SK-N-DZ (cell line): ENCODE results near the gene NID1. TPM values are rescaled to one million over a fixed set of nuclear protein-coding genes. Genes with fewer than 3 reads are reported as not detected.

ENCODE experiments used
- DNase-seq: peaks from one replicate; pipeline ENCODE4 v3.0.0-alpha.2; 2015; ENCODE audit warnings: low spot score
- polyA plus RNA-seq, 2 experiments: library from polyadenylated mRNA; depleted of rRNA; stranded (reverse); fragments of >200 nt; gene quantifications; 2 replicates each; pipeline ENCODE4 v1.2.3, GENCODE V29; 2014

NID1 gene, protein sequence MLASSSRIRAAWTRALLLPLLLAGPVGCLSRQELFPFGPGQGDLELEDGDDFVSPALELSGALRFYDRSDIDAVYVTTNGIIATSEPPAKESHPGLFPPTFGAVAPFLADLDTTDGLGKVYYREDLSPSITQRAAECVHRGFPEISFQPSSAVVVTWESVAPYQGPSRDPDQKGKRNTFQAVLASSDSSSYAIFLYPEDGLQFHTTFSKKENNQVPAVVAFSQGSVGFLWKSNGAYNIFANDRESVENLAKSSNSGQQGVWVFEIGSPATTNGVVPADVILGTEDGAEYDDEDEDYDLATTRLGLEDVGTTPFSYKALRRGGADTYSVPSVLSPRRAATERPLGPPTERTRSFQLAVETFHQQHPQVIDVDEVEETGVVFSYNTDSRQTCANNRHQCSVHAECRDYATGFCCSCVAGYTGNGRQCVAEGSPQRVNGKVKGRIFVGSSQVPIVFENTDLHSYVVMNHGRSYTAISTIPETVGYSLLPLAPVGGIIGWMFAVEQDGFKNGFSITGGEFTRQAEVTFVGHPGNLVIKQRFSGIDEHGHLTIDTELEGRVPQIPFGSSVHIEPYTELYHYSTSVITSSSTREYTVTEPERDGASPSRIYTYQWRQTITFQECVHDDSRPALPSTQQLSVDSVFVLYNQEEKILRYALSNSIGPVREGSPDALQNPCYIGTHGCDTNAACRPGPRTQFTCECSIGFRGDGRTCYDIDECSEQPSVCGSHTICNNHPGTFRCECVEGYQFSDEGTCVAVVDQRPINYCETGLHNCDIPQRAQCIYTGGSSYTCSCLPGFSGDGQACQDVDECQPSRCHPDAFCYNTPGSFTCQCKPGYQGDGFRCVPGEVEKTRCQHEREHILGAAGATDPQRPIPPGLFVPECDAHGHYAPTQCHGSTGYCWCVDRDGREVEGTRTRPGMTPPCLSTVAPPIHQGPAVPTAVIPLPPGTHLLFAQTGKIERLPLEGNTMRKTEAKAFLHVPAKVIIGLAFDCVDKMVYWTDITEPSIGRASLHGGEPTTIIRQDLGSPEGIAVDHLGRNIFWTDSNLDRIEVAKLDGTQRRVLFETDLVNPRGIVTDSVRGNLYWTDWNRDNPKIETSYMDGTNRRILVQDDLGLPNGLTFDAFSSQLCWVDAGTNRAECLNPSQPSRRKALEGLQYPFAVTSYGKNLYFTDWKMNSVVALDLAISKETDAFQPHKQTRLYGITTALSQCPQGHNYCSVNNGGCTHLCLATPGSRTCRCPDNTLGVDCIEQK
- polyA plus RNA-seq (2014; cell fraction: cytosol; rRNA removed), result 0.14 and 0.27 TPM in 2 replicates
- polyA plus RNA-seq (2014; cell fraction: nucleus; rRNA removed), result not detected in 2 replicates

DNA sequence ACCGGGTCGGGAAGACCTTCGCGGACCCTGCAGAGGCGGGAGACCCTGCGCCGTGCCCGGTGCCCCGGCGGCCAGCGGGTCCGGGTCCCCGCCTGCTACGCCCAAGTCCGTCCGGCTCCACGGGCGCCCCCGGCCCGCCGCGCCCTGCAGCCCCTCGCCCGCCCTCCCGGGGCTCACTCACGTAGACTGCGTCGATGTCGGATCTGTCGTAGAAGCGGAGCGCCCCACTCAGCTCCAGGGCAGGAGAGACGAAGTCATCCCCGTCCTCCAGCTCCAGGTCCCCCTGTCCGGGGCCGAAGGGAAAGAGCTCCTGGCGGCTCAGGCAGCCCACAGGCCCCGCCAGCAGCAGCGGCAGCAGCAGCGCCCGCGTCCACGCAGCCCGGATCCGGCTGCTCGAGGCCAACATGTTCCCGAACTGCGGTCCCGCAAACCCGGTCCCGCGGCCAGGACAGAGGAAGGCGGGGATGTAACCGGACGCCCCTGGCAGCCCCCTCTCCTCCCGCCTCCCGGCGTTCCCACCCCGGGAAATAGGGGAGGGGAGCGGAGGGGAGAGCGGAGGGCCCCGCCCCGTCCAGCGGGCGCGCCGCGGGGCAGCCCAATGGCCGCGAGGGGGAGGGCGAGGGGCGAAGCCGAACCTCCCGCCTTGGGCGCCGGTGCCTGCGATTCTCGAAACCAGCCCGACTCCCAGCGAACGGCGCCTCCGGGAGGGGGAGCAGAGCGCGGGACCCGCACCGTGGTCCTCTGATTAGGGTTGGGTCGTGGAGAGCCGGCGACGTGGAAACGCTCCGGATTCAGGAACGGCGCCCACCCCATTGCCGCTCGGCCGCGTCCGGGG, at the start of gene NID1:
Gene NID1, minus strand, starts transcription at position 417 of the 835 bp plus-strand sequence. Its CDS starts 11 bp downstream, at position 406.
- DNase-seq, result peak; percentile 23

DNA sequence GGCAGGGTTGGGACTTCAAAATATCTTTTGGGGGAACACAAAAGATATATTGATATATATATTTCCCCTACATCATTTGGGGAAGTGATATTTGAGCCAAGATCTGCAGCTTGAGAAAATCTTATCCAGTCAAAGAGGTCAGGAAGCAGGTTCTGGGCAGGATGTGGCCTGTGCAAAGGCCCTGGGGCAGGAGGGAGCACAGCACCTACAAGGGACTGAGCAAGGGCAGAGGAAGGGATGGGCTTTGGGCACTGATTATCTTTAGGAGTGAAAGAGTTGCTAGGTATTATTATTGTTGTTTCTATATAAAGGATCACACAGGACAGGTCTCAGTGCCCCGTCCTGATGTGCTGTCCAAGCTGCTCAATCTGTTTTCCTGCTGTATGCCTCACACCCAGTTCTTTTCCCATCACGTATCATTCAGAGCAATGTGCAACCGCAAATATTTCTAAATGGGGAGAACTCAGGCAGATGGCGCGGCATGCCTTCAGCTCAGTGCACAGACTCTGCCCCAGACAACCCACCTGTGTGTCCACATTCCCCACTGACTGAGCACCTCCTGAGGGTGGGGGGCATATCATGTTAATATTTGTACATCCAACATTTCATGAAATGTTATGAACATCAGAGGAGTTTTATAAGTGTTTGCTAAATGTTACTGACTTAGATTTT, 49.3 kb upstream of the NID1 start:
- DNase-seq, result no peak

DNA sequence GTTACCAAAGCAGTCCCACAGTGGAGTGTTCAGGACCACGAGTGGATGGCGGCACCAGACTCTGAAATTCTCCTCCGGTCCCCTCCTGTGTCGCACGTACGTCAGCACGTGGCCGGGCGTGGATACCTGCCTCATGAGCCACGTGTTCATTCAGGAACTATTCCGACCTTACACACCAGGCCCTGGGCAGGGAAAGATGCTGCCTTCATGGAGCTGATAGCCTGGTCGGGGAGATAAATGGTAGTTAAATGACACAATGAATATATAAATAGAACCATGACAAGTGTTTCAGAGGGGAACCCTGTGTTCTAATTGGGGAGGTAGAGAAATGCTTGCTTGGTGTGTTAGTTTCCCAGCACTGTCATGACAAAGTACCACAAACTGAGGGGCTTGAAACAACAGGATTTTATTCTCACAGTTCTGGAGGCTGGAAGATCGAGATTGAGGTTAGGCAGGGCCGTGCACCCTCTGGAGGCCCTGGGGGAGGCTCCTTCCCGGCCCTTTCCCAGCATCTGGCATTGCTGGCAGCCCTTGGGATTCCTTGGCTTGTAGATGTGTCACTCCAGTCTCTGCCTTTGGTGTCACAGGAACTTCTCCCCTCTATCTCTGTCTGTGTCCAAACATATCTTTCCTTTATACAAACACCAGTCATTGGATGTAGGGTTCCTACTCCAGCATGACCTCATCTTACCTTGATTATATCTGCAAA, 48.6 kb upstream of the NID1 start:
- no peak for DNase-seq

DNA sequence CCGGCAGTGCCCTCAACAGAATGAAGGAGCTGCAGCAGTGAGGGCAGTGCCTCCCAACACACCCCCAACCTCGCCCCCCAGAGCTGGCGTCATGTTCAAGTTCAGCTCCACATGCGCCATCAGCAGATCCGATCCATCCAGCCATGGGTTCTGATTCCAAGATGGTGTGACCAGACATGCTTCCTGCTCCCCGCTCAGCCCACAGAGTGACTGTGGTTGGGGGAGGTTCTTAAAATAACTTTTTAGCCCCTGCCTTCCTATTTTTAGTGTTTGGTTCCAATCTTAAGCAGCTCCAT, 47.4 kb upstream of the NID1 start:
- DNase-seq, result no peak

DNA sequence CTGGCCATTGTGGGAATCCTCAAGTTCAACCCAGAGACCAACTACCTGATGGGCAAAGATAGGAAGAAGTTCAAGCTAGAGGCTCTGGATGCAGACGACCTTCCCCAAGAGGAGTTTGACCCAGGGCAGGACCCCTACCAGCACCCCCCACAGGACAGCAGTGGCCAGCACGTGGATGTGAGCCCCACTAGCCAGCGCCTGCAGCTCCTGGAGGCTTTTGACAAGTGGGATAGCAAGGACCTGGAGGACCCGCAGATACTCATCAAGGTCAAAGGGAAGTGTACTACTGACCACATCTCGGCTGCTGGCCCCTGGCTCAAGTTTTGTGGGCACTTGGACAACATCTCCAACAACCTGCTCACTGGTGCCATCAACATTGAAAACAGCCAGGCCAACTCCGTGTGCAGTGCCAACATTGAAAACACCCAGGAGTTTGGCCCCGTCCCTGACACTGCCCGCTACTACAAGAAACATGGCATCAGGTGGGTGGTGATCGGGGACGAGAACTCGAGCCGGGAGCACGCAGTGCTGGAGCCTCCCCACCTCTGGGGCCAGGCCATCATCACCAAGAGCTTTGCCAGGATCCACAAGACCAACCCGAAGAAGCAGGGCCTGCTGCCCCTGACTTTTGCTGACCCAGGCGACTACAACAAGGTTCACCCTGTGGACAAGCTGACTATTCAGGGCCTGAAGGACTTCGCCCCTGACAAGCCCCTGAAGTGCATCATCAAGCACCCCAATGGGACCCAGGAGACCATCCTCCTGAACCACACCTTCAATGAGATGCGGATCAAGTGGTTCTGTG, 46.8 kb upstream of the NID1 start:
- DNase-seq, result no peak

DNA sequence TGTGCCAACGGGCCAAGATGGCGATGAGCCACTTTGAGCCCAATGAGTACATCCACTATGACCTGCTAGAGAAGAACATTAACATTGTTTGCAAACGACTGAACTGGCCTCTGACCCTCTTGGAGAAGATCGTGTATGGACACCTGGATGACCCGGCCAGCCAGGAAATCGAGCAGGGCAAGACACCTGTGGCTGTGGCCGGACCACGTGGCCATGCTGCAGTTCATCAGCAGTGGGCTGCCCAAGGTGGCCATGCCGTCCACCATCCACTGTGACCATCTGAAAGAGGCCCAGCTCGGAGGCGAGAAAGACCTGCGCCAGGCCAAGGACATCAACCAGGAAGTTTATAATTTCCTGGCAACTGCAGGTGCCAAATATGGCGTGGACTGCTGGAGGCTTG, 45.2 kb upstream of the NID1 start:
- DNase-seq, result no peak

DNA sequence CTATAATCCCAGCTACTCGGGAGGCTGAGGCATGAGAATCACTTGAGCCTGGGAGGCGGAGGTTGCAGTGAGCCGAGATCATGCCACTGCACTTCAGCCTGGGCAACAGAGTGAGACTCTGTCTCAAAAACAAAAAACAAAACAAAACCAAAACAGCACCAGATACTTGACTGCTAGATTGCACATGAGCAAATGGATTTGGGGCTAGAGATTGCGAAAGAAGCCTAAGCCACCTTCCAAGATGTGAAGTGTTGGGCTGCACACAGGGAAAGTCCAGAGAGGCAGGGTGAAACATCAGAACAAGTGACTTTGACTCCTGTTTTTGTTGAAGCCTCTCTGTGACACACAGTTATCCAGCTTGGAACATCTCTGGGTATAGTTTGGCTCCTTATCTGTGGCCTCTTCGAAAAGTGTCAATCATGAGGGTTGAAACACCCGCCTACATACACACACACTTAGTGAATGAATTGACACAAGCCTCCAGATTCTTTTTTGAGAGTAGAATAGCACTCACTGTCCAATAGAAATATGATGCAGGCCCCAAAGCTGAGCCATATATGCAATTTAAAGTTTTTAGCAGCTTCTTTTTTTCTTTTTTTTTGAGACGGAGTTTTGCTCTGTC, 43.2 kb upstream of the NID1 start:
- DNase-seq, result no peak

DNA sequence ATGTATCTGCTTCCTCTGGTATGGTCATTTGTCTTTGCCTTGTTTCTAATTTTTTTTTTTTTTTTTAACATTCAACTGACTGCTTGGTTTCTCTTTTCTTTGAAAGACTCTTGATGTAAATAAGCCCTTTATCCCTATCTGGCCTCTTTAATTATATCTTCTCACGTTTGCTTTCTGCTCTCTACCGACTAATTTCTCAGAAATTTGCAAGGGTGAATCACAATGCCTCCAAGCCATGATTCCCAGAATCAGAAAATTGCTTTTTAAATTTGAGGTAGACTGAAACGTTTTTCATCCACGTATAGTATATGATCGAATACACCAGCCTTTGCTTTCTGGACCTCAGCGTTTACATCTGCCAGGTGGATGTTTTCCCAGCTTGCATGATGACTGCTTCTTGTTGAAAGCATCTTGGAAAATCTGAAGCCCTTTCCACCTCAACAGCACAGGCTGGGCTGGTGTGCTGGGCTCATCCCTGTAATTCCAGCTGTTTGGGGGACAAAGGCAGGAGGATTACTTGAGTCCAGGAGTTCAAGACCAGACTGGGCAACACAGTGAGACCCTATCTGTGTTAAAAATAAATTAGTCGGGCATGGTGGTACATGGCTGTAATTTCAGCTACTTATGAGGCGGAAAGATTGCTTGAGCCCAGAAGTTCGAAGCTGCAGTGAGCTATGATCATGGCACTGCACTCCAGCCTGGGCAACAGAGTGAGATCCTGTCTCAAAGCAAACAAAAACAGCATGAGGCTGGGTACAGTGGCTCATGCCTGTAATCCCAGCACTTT, 42.4 kb upstream of the NID1 start:
- DNase-seq, result no peak

DNA sequence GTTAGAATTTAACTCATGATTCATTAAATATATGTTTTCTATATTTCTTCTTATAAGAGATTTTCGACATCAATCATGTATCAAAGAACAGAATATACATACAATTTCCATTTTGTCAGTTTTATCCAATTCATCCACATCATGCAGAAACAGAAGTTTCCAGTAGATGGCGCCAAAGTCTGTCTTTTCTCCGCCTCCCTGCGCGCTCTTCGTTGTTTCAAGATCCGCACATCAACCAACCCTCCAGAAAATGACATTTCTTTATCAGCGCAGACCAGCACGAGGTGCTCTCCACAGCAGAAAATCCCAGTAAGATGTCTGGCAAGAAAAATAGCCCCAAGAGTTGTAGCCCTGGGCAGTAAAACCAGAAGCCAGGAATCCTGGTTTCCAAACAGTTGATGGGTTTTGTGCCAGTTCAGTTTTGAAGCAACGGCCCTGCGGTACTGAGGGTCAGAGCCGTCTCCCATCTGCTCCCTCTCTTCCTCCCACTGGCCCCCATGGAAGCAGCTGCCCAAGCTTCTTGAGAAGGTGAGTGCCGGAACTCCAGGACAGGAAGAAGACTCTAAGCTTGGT, 38.8 kb upstream of the NID1 start:
- peak; percentile 55 for DNase-seq

DNA sequence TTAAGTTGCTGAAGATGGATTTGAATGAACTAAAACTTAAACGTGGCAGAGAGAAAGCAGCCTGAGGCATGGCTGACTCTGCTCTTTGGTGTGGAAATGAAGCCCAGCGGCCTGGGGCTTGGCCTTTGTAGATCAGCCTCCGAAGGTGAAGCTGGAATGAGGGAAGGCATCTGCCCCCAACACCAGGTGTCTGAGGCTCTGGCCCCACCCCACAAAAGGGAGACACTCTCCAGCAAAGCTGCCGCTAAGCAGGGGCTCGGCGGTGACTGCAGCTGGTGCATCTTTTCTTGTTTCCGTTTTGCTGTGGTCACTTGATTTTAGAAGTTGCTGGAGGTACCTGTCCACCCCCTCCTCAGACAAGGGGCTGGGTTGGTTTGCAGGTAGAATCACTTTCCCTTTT, 38.2 kb upstream of the NID1 start:
- DNase-seq, result no peak

DNA sequence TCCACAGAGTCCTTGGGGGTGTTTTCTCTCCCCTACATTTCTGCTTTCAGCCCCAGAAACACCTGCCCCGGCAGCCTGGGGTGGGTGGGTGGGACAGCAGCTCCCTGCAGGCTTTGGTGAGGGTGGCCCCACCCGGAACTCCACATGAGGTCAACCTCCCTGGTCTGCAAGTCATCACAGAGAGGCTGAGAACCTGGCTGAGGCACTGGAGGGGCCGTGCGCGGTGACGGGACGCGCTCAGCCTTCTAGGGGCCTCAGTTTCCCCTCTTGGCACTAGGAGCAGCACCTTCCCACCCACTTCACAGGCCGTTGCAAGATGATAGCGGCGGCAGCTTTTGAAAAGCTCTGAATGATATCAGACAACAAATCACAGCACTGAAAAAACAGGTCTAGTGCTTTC, 37.7 kb upstream of the NID1 start:
- no peak for DNase-seq

DNA sequence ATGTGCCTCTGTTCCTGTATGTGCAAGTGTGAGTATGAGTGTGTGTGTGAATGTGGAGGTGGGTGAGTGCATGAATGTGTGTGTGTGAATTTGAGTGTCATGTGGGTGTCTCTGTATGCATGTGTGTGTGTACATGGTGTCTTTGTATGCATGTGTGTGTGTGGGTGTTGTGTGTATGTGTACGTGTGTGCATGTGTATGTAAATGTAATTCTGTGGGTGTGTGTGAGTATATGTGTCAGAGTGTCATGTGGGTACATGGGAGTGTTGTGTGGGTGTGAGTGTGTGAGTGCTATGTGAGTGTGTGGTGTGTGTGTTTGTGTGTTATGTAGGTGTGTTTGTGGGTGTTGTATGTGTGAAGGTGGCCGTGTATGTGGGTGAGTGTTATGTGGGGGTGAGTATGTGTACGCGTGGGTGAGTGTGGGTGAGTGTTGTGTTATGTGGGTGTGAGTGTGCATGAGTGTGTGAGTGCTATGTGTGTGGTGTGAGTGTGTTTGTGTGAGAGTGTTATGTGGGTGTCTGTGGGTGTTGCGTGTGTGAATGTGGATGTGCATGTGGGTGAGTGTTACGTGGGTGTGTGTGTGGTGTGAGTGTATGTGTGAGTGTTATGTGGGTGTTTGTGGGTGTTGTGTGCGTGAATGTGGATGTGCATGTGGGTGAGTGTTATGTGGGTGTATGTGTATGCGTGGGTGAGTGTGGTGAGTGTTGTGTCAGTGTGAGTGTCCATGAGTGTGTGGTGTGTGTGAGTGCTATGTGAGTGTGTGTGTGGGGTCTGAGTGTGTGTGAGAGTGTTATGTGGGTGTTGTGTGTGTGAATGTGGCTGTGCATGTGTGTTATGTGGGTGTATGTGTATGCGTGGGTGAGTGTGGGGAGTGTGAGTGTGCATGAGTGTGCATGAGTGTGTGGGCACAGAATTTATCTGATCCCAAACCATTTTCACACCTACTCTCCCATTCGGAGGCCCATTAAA, 36.6 kb upstream of the NID1 start:
- no peak for DNase-seq

DNA sequence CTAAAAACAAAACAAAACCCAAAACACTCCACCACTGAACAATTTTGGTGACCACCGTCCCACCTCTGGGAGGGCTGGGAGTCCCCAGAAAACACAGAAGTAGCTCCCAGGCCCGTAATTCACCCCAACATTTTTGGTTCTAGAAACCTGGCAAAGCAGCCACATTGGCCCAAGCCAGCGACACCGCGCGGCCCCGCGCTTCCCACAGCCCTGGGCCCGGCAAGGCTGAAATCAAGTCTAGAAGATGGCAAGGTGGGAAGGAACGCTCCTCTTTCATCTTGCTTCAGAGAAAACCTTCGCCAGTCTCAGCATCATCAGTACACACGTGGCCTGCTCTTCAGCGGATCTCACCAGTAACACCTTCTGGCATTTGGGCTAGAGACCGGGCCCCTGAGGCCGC, 35.9 kb upstream of the NID1 start:
- DNase-seq, result no peak

DNA sequence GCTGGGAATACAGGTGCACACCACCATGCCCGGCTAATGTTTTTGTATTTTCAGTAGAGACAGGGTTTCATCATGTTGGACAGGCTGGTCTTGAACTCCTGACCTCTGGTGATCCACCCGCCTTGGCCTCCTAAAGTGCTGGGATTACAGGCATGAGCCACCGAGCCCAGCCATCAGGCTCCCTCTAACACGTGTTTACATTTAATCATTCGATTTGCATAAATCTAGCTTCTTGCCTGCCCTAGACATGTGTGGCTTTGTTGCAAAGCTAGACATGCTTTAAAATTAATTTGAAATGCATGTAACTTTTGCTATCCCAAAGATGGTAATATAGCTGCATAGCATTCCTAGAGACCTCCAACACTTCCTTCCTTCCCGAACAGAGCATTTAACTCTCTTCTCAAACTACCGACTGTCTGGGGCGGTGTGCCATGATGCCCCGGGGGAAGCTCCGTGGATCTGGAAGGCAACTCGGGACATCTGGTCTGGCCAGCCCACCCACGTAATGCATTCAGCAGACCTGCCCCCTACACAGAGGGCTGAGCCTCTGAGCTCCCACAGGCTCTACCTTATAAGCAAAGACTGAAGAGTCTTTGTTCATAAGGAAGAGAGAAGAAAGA, 34.6 kb upstream of the NID1 start:
- DNase-seq, result no peak

DNA sequence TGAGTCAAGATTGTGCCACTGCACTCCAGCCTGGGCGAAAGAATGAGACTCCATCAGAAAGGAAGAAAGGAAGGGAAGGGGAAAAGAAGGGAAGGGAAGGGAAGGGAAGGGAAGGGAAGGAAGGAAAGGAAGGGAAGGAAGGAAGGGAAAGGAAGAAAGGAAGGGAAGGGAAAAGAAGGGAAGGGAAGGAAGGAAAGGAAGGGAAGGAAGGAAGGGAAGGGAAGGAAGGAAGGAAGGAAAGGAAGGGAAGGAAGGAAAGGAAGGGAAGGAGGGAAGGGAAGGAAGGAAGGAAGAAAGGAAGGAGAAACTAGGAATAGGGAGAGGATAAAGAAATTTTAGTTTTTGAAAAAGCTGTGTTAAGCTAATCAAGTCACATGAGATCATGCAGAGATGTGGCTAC, 33.4 kb upstream of the NID1 start:
- DNase-seq, result no peak
